Measurements from ENCODE around the gene WSB1.

The WSB1 gene

GRCh38 chr17:27329146-27329805, 35.4 kb downstream of the WSB1 start:
- H3K27me3 ChIP-seq (ENCODE audit: control insufficient read depth in 1 of 2, insufficient read depth in 1 of 2, low read length in 2 of 2), result no peaks in the 10 kb centered on the region
- WGBS, result 91% methylated on average over 8 of the region's 8 CpGs
- H3K9ac ChIP-seq (ENCODE audit: low read length), result no peak overlapping the region
- H3K36me3 ChIP-seq (ENCODE audit: control insufficient read depth in 1 of 2, insufficient read depth in 2 of 2, low read depth in 1 of 2, low read length in 2 of 2), result no peaks in the 10 kb centered on the region
- no peak overlapping the region for H3K4me2 ChIP-seq (ENCODE audit: low read length, poor library complexity, severe bottlenecking)
- no peak overlapping the region for H2BK120ac ChIP-seq (ENCODE audit: low read depth, low read length)
- H3K4ac ChIP-seq (ENCODE audit: low read depth in 1 of 2, low read length in 2 of 2), result no peak overlapping the region
- H3K9me3 ChIP-seq (ENCODE audit: control insufficient read depth, low read length), result no peaks in the 10 kb centered on the region
- H3K23ac ChIP-seq (ENCODE audit: low read length in 2 of 2), result no peak overlapping the region
- H4K91ac ChIP-seq (ENCODE audit: low read length), result no peak overlapping the region
- H2AK5ac ChIP-seq (ENCODE audit: low read length, severe bottlenecking), result no peak overlapping the region
- H3K4me1 ChIP-seq (ENCODE audit: control insufficient read depth, insufficient read depth, low read depth, low read length), result peaks cover 11% of the 10 kb centered on the region
- H3K18ac ChIP-seq (ENCODE audit: low read depth in 1 of 2, low read length in 2 of 2), result no peak overlapping the region
- DNase-seq, result no peak
- H2BK5ac ChIP-seq (ENCODE audit: low read depth, low read length, poor library complexity, severe bottlenecking), result no peak overlapping the region
- no peak overlapping the region for H2AFZ ChIP-seq (ENCODE audit: low read depth, low read length)
- no peak overlapping the region for H2BK15ac ChIP-seq (ENCODE audit: low read depth, poor library complexity, severe bottlenecking)
- H2BK12ac ChIP-seq (ENCODE audit: low read length in 2 of 2), result no peak overlapping the region
- no peak overlapping the region for H3K4me3 ChIP-seq (ENCODE audit: insufficient read depth in 1 of 2, low read depth in 1 of 2, low read length in 2 of 2)
- H3K79me1 ChIP-seq (replicated peaks; ENCODE audit: low read length, poor library complexity, severe bottlenecking), result peaks cover 2% of the 10 kb centered on the region
- H3K27ac ChIP-seq (ENCODE audit: low read length, poor library complexity, severe bottlenecking), result no peak overlapping the region
- H3K14ac ChIP-seq (ENCODE audit: low read length in 2 of 2), result no peak overlapping the region
- no peak overlapping the region for H4K8ac ChIP-seq (ENCODE audit: low read length)

GRCh38 chr17:27332047-27332393, 38.1 kb downstream of the WSB1 start:
- Histone ChIP-seq H2AFZ (ENCODE audit: low read depth, low read length) (no peak overlapping the region), H3K9me3 (ENCODE audit: control insufficient read depth, low read length) (no peaks in the 10 kb centered on the region), H4K8ac (ENCODE audit: low read length) (peak overlapping the region; percentile 73), H3K18ac (ENCODE audit: low read depth in 1 of 2, low read length in 2 of 2) (peak overlapping the region; percentile 3 to 46), H3K23ac (ENCODE audit: low read length in 2 of 2) (no peak overlapping the region), H3K4me3 (ENCODE audit: insufficient read depth in 1 of 2, low read depth in 1 of 2, low read length in 2 of 2) (no peak overlapping the region), H2AK5ac (ENCODE audit: low read length, severe bottlenecking) (peak overlapping the region; percentile 18), H3K36me3 (ENCODE audit: control insufficient read depth in 1 of 2, insufficient read depth in 2 of 2, low read depth in 1 of 2, low read length in 2 of 2) (no peaks in the 10 kb centered on the region), H4K91ac (ENCODE audit: low read length) (no peak overlapping the region), H2BK120ac (ENCODE audit: low read depth, low read length) (no peak overlapping the region), H3K14ac (ENCODE audit: low read length in 2 of 2) (no peak overlapping the region), H2BK15ac (ENCODE audit: low read depth, poor library complexity, severe bottlenecking) (peak overlapping the region; percentile 26), H3K79me1 (replicated peaks; ENCODE audit: low read length, poor library complexity, severe bottlenecking) (peaks cover 2% of the 10 kb centered on the region), H3K4me1 (ENCODE audit: control insufficient read depth, insufficient read depth, low read depth, low read length) (peaks cover 11% of the 10 kb centered on the region), H2BK12ac (ENCODE audit: low read length in 2 of 2) (peak overlapping the region; percentile 69 to 94), H3K4me2 (ENCODE audit: low read length, poor library complexity, severe bottlenecking) (no peak overlapping the region), H3K9ac (ENCODE audit: low read length) (peak overlapping the region; percentile 93), H3K27ac (ENCODE audit: low read length, poor library complexity, severe bottlenecking) (no peak overlapping the region), H3K4ac (ENCODE audit: low read depth in 1 of 2, low read length in 2 of 2) (peak overlapping the region; percentile 22 to 35), H3K27me3 (ENCODE audit: control insufficient read depth in 1 of 2, insufficient read depth in 1 of 2, low read length in 2 of 2) (no peaks in the 10 kb centered on the region), H2BK5ac (ENCODE audit: low read depth, low read length, poor library complexity, severe bottlenecking) (peak overlapping the region; percentile 8)
- no peak for DNase-seq
- 89% methylated on average over 3 of the region's 3 CpGs for WGBS

- Histone ChIP-seq H2BK15ac (ENCODE audit: low read depth, poor library complexity, severe bottlenecking) (peak overlapping the region; percentile 61), H3K23ac (ENCODE audit: low read length in 2 of 2) (no peak overlapping the region), H2BK12ac (ENCODE audit: low read length in 2 of 2) (peak overlapping the region; percentile 28 to 83), H3K36me3 (ENCODE audit: control insufficient read depth in 1 of 2, insufficient read depth in 2 of 2, low read depth in 1 of 2, low read length in 2 of 2) (no peaks in the 10 kb centered on the region), H2AFZ (ENCODE audit: low read depth, low read length) (peak overlapping the region; percentile 57), H2AK5ac (ENCODE audit: low read length, severe bottlenecking) (peak overlapping the region; percentile 18), H3K27ac (ENCODE audit: low read length, poor library complexity, severe bottlenecking) (peak overlapping the region; percentile 66), H3K79me1 (replicated peaks; ENCODE audit: low read length, poor library complexity, severe bottlenecking) (peaks cover 2% of the 10 kb centered on the region), H4K8ac (ENCODE audit: low read length) (peak overlapping the region; percentile 73), H4K91ac (ENCODE audit: low read length) (peak overlapping the region; percentile 71), H3K18ac (ENCODE audit: low read depth in 1 of 2, low read length in 2 of 2) (peak overlapping the region; percentile 41 to 84), H3K9ac (ENCODE audit: low read length) (peak overlapping the region; percentile 93), H3K14ac (ENCODE audit: low read length in 2 of 2) (peak overlapping the region in 1 of 2 experiments; percentile 26), H3K27me3 (ENCODE audit: control insufficient read depth in 1 of 2, insufficient read depth in 1 of 2, low read length in 2 of 2) (no peaks in the 10 kb centered on the region), H3K4me1 (ENCODE audit: control insufficient read depth, insufficient read depth, low read depth, low read length) (peaks cover 11% of the 10 kb centered on the region), H2BK120ac (ENCODE audit: low read depth, low read length) (peak overlapping the region; percentile 20), H2BK5ac (ENCODE audit: low read depth, low read length, poor library complexity, severe bottlenecking) (peak overlapping the region; percentile 63), H3K4ac (ENCODE audit: low read depth in 1 of 2, low read length in 2 of 2) (peak overlapping the region; percentile 66 to 76), H3K4me3 (ENCODE audit: insufficient read depth in 1 of 2, low read depth in 1 of 2, low read length in 2 of 2) (peak overlapping the region; percentile 47 to 78), H3K9me3 (ENCODE audit: control insufficient read depth, low read length) (no peaks in the 10 kb centered on the region), H3K4me2 (ENCODE audit: low read length, poor library complexity, severe bottlenecking) (peak overlapping the region; percentile 90)
- peak; percentile 98 for DNase-seq
- 2% methylated on average over 52 of the region's 52 CpGs for WGBS
These were observed 38.8 kb downstream of the WSB1 start for GRCh38 chr17:27332485-27333409.

- Histone ChIP-seq H3K27ac (ENCODE audit: low read length, poor library complexity, severe bottlenecking) (peak overlapping the region; percentile 66), H4K8ac (ENCODE audit: low read length) (peak overlapping the region; percentile 39), H3K23ac (ENCODE audit: low read length in 2 of 2) (no peak overlapping the region), H4K91ac (ENCODE audit: low read length) (no peak overlapping the region), H3K4me2 (ENCODE audit: low read length, poor library complexity, severe bottlenecking) (peak overlapping the region; percentile 90), H2BK15ac (ENCODE audit: low read depth, poor library complexity, severe bottlenecking) (no peak overlapping the region), H3K79me1 (replicated peaks; ENCODE audit: low read length, poor library complexity, severe bottlenecking) (peaks cover 2% of the 10 kb centered on the region), H2AK5ac (ENCODE audit: low read length, severe bottlenecking) (no peak overlapping the region), H2BK120ac (ENCODE audit: low read depth, low read length) (no peak overlapping the region), H3K14ac (ENCODE audit: low read length in 2 of 2) (no peak overlapping the region), H3K4me1 (ENCODE audit: control insufficient read depth, insufficient read depth, low read depth, low read length) (peaks cover 11% of the 10 kb centered on the region), H3K36me3 (ENCODE audit: control insufficient read depth in 1 of 2, insufficient read depth in 2 of 2, low read depth in 1 of 2, low read length in 2 of 2) (no peaks in the 10 kb centered on the region), H3K27me3 (ENCODE audit: control insufficient read depth in 1 of 2, insufficient read depth in 1 of 2, low read length in 2 of 2) (no peaks in the 10 kb centered on the region), H3K4me3 (ENCODE audit: insufficient read depth in 1 of 2, low read depth in 1 of 2, low read length in 2 of 2) (peak overlapping the region; percentile 47 to 78), H3K9me3 (ENCODE audit: control insufficient read depth, low read length) (no peaks in the 10 kb centered on the region), H2BK12ac (ENCODE audit: low read length in 2 of 2) (no peak overlapping the region), H2BK5ac (ENCODE audit: low read depth, low read length, poor library complexity, severe bottlenecking) (peak overlapping the region; percentile 63), H2AFZ (ENCODE audit: low read depth, low read length) (no peak overlapping the region), H3K4ac (ENCODE audit: low read depth in 1 of 2, low read length in 2 of 2) (peak overlapping the region in 1 of 2 experiments; percentile 76), H3K9ac (ENCODE audit: low read length) (peak overlapping the region; percentile 93), H3K18ac (ENCODE audit: low read depth in 1 of 2, low read length in 2 of 2) (peak overlapping the region in 1 of 2 experiments; percentile 76)
- 78% methylated on average over 11 of the region's 11 CpGs for WGBS
- DNase-seq, result no peak
These were observed 39.6 kb downstream of the WSB1 start for GRCh38 chr17:27333410-27333980.

All from mesenchymal stem cell (in vitro differentiated cells and primary cell).